H1 (cell line): ENCODE results near the gene PTPN2. TPM values are rescaled to one million over a fixed set of nuclear protein-coding genes. Genes with fewer than 3 reads are reported as not detected.

Experiments used
- CTCF ChIA-PET: fragments of 300-600 bp; sonication (Branson Sonifier 250); formaldehyde crosslinking; loops from one replicate; lab custom pipeline; 2021; ENCODE audit not compliant: partially characterized antibody; lab: Charles Lee
- POLR2A ChIA-PET: fragments of 300-600 bp; sonication (Branson Sonifier 250); formaldehyde crosslinking; loops from one replicate; lab custom pipeline; 2021; ENCODE audit warnings: inconsistent platforms; ENCODE audit not compliant: partially characterized antibody; lab: Charles Lee
- DNase-seq, 2 experiments: peaks; one replicate each; pipeline versions ENCODE4 v3.0.0 to v3.0.0-alpha.2; 2010 to 2022; ENCODE audit warnings: low spot score in 2 of 2, low read depth in 1 of 2, mixed read lengths in 1 of 2
- FAIRE-seq: peaks from 2 replicates; lab custom pipeline; 2011; peaks lifted over from hg19 to GRCh38; lab: Jason Lieb, UNC
- H2AFZ ChIP-seq: 2 replicates; pipeline ENCODE4 v1.8.1; 2012; ENCODE audit warnings: low read length, inconsistent platforms
- H2AK5ac ChIP-seq: 2 replicates; pipeline ENCODE4 v1.6.1; 2013; ENCODE audit warnings: low read depth, low read length
- H2BK120ac ChIP-seq: replicated peaks from 2 replicates; pipeline ENCODE3; 2013; ENCODE audit warnings: low read depth, low read length, inconsistent platforms
- H2BK12ac ChIP-seq: 2 replicates; pipeline ENCODE4 v1.6.1; 2013; ENCODE audit warnings: low read depth, low read length
- H2BK15ac ChIP-seq: 2 replicates; pipeline ENCODE4 v1.6.1; 2013; ENCODE audit warnings: low read length
- H2BK20ac ChIP-seq: 2 replicates; pipeline ENCODE4 v1.6.1; 2013; ENCODE audit warnings: low read length
- H2BK5ac ChIP-seq: 2 replicates; pipeline ENCODE4 v1.6.1; 2013; ENCODE audit warnings: low read depth, low read length
- H3K14ac ChIP-seq: 2 replicates; pipeline ENCODE4 v1.6.1; 2013; ENCODE audit warnings: inconsistent platforms; ENCODE audit not compliant: insufficient read length
- H3K18ac ChIP-seq: 2 replicates; pipeline ENCODE4 v1.6.1; 2013; ENCODE audit warnings: low read length; ENCODE audit errors: extremely low read depth
- H3K23ac ChIP-seq: 2 replicates; pipeline ENCODE4 v1.6.1; 2013; ENCODE audit warnings: inconsistent platforms; ENCODE audit not compliant: insufficient read length
- H3K23me2 ChIP-seq: 2 replicates; pipeline ENCODE4 v1.6.1; 2013; ENCODE audit warnings: low read depth, low read length
- H3K27ac ChIP-seq: 2 replicates; pipeline ENCODE4 v1.6.1; 2011; ENCODE audit warnings: low read depth, low read length, inconsistent platforms
- H3K27me3 ChIP-seq, 4 experiments: replicated peaks in 1 of 4; 1 replicate in 1 of 4; 2 replicates in 3 of 4; pipeline versions ENCODE4 v1.6.1 to v1.8.1; 2011 to 2013; ENCODE audit warnings: low read length in 3 of 4, mild to moderate bottlenecking in 3 of 4, inconsistent platforms in 2 of 4, mixed read lengths in 2 of 4, moderate library complexity in 1 of 4; ENCODE audit not compliant: control insufficient read depth in 3 of 4, insufficient read depth in 3 of 4; ENCODE audit errors: extremely low read depth in 1 of 4
- H3K36me3 ChIP-seq, 4 experiments: 2 replicates each; pipeline versions ENCODE4 v1.6.1 to v1.8.1; 2011 to 2013; ENCODE audit warnings: mild to moderate bottlenecking in 4 of 4, low read length in 3 of 4, moderate library complexity in 2 of 4, control low read depth in 1 of 4, inconsistent platforms in 1 of 4; ENCODE audit not compliant: insufficient read depth in 4 of 4, control insufficient read depth in 2 of 4
- H3K4ac ChIP-seq: replicated peaks from 2 replicates; pipeline ENCODE3; 2013; ENCODE audit warnings: low read length, low read depth, mixed read lengths, inconsistent platforms; ENCODE audit not compliant: insufficient read length
- H3K4me1 ChIP-seq, 4 experiments: replicated peaks in 1 of 4; 1 replicate in 1 of 4; 2 replicates in 3 of 4; pipeline versions ENCODE4 v1.6.1 to v1.8.1; 2011 to 2013; ENCODE audit warnings: low read length in 3 of 4, inconsistent platforms in 2 of 4, mixed read lengths in 1 of 4; ENCODE audit not compliant: insufficient read depth in 4 of 4, control insufficient read depth in 3 of 4
- H3K4me2 ChIP-seq, 2 experiments: 2 replicates each; pipeline versions ENCODE4 v1.6.1 to v1.8.1; 2011 to 2013; ENCODE audit warnings: low read depth in 2 of 2, low read length in 2 of 2, control low read depth in 1 of 2, inconsistent platforms in 1 of 2, mild to moderate bottlenecking in 1 of 2; ENCODE audit not compliant: insufficient read depth in 1 of 2
- H3K4me3 ChIP-seq, 4 experiments: fragments of 200-600, 300-600 bp in 1 of 4; sonication (generic), shearing (Covaris generic), sonication (Bioruptor Twin) in 1 of 4; 2 replicates each; pipeline versions ENCODE4 v1.5.1 to v1.8.1; 2011 to 2016; ENCODE audit warnings: low read length in 4 of 4, low read depth in 3 of 4, control low read depth in 2 of 4, inconsistent platforms in 2 of 4, mild to moderate bottlenecking in 2 of 4, mixed read lengths in 1 of 4, moderate library complexity in 1 of 4; ENCODE audit not compliant: insufficient read depth in 2 of 4; ENCODE audit errors: extremely low read depth in 1 of 4
- H3K56ac ChIP-seq: replicated peaks from 2 replicates; pipeline ENCODE3; 2013; ENCODE audit warnings: low read depth, mild to moderate bottlenecking, mixed read lengths, low read length, inconsistent platforms; ENCODE audit not compliant: insufficient read length
- H3K79me1 ChIP-seq: 2 replicates; pipeline ENCODE4 v1.6.1; 2013; ENCODE audit warnings: low read depth, low read length, control low read depth
- H3K79me2 ChIP-seq, 2 experiments: 2 replicates each; pipeline versions ENCODE4 v1.6.1 to v1.8.1; 2012 to 2013; ENCODE audit warnings: low read length in 2 of 2, mild to moderate bottlenecking in 2 of 2, inconsistent platforms in 1 of 2; ENCODE audit not compliant: insufficient read depth in 2 of 2, control insufficient read depth in 1 of 2
- H3K9ac ChIP-seq, 4 experiments: replicated peaks in 1 of 4; 1 replicate in 1 of 4; 2 replicates in 3 of 4; pipeline versions ENCODE4 v1.6.1 to v1.8.1; 2011 to 2013; ENCODE audit warnings: low read depth in 3 of 4, low read length in 3 of 4, control low read depth in 2 of 4, mild to moderate bottlenecking in 2 of 4, moderate library complexity in 2 of 4, inconsistent platforms in 1 of 4; ENCODE audit errors: extremely low read depth in 1 of 4
- H3K9me3 ChIP-seq, 2 experiments: 2 replicates each; pipeline versions ENCODE4 v1.6.1 to v1.8.1; 2012 to 2013; ENCODE audit warnings: mild to moderate bottlenecking in 2 of 2, moderate library complexity in 2 of 2, control low read depth in 1 of 2, inconsistent platforms in 1 of 2, low read depth in 1 of 2, low read length in 1 of 2, mixed read lengths in 1 of 2; ENCODE audit not compliant: insufficient read depth in 2 of 2
- H4K20me1 ChIP-seq, 2 experiments: replicated peaks in 1 of 2; 2 replicates each; pipeline versions ENCODE3 to v1.8.1; 2011 to 2013; ENCODE audit warnings: inconsistent platforms in 2 of 2, low read length in 2 of 2, mild to moderate bottlenecking in 1 of 2; ENCODE audit not compliant: insufficient read depth in 2 of 2, control insufficient read depth in 1 of 2
- H4K5ac ChIP-seq: 2 replicates; pipeline ENCODE4 v1.6.1; 2013; ENCODE audit warnings: low read length, low read depth, mixed read lengths, inconsistent platforms; ENCODE audit not compliant: insufficient read length
- H4K8ac ChIP-seq: 2 replicates; pipeline ENCODE4 v1.8.0; 2013; ENCODE audit warnings: mild to moderate bottlenecking, moderate library complexity, low read length, inconsistent platforms; ENCODE audit not compliant: insufficient read depth; ENCODE audit errors: extremely low read depth
- H4K91ac ChIP-seq: replicated peaks from 2 replicates; pipeline ENCODE3; 2013; ENCODE audit warnings: low read length, mixed read lengths, inconsistent platforms; ENCODE audit not compliant: insufficient read length
- BACH1 ChIP-seq: IDR thresholded peaks from 2 replicates; pipeline ENCODE4 v1.6.1; 2012; ENCODE audit warnings: low read length, improper control_type of control experiment
- WGBS, 2 experiments: shearing (Covaris generic) in 1 of 2; methylation state at CpG; one replicate each; pipeline versions ENCODE4 v1.1.6 to v1.1.7; 2013 to 2015; ENCODE audit warnings: low lambda C conversion rate in 2 of 2, mixed read lengths in 2 of 2, inconsistent platforms in 1 of 2, low coverage in 1 of 2, missing lambda C conversion rate in 1 of 2; ENCODE audit not compliant: insufficient replicate concordance in 2 of 2, insufficient coverage in 1 of 2, insufficient read length in 1 of 2; ENCODE audit errors: extremely low coverage in 1 of 2, missing lambda C conversion rate in 1 of 2; 5-methylcytosine and 5-hydroxymethylcytosine counted together
- polyA plus RNA-seq, 7 experiments: library from polyadenylated mRNA; depleted of rRNA in 3 of 7; stranded (reverse) in 5 of 7; unstranded in 2 of 7; fragments of >200 nt in 5 of 7; fragments of 200-250 nt in 2 of 7; gene quantifications; 1 replicate in 5 of 7; 2 replicates in 1 of 7; 4 replicates in 1 of 7; pipeline versions ENCODE4 v1.2.1 to v1.2.3, GENCODE V29; 2011 to 2013; ENCODE audit warnings: missing spikeins in 2 of 7, mixed read lengths in 2 of 7
- total RNA-seq: library from RNA; stranded (reverse); fragmentation: NEBNext Ultra II Directional; extraction: Animal tissue kit (Norgen Biotek cat#: 25700); gene quantifications from 2 replicates; pipeline ENCODE4 v1.2.1, GENCODE V29; 2021

The PTPN2 gene
- total and polyA plus RNA-seq, 2 of the 8 experiments (the other 6 are each of a cell fraction or from before 2014, with no cell fraction given): 16.4 to 54.0 TPM

- Histone ChIP-seq H3K36me3 (no peaks in the 10 kb centered on the region), H4K8ac (no peak overlapping the region), H3K56ac (no peak overlapping the region), H2AK5ac (no peak overlapping the region), H3K9me3 (no peaks in the 10 kb centered on the region), H3K4me3 (no peak overlapping the region)
- TF ChIP-seq BACH1: no peak
- TF ChIP-seq, all 59 proteins: peak for 0
- ChIA-PET CTCF (interaction anchor here (0.7 to 2.5 kb wide), 4 partner anchors 17 to 42 kb away, joined by 4 to 8 read pairs (median 4); no protein-coding TSS in a partner anchor), POLR2A (interaction anchor here (0.8 to 1.8 kb wide), 4 partner anchors 9 to 55 kb away, joined by 3 to 9 read pairs (median 4); partner anchors contain the start of gene PTPN2)
- WGBS, 2 experiments: 86% methylated on average over 3 of the region's 3 CpGs; no CpG with 5 or more reads in 1 of the 2 experiments
- H3K27ac ChIP-seq: no peak overlapping the region
- no peaks in the 10 kb centered on the region for H3K27me3 ChIP-seq
- no peak overlapping the region for H2BK5ac ChIP-seq
- H2BK15ac ChIP-seq: no peak overlapping the region
- H3K9ac ChIP-seq: no peak overlapping the region
- H2BK20ac ChIP-seq: no peak overlapping the region
- DNase-seq: no peak
- peaks cover 2% of the 10 kb centered on the region; the same call in 1 of the 2 replicates for H3K79me1 ChIP-seq
- no peak overlapping the region for H2BK120ac ChIP-seq
- peaks cover 3 to 86% of the 10 kb centered on the region in 2 experiments; a peak in 3 of 4 replicates for H3K79me2 ChIP-seq
- H3K23me2 ChIP-seq: no peaks in the 10 kb centered on the region; the same call in 1 of the 2 replicates
- H2AFZ ChIP-seq: no peak overlapping the region
- no peak overlapping the region for H3K23ac ChIP-seq
- H3K18ac ChIP-seq: no peak overlapping the region
- H3K4me2 ChIP-seq: no peak overlapping the region
- no peak overlapping the region for H4K5ac ChIP-seq
- H3K4me1 ChIP-seq: peaks cover 0 to 12% (median 5%) of the 10 kb centered on the region in 4 experiments; a peak in 5 of 7 replicates
- FAIRE-seq: no peak
- H3K4ac ChIP-seq: no peak overlapping the region
- no peak overlapping the region for H3K14ac ChIP-seq
- no peak overlapping the region for H4K91ac ChIP-seq
- no peak overlapping the region for H2BK12ac ChIP-seq
- peaks cover 0 to 4% of the 10 kb centered on the region in 2 experiments for H4K20me1 ChIP-seq
Observed at GRCh38 chr18:12863687-12864216, 20.3 kb downstream of the PTPN2 start.
